MM.1S (cell line): ENCODE data around the gene FMO3.

Experiments used
- CTCF ChIP-seq: fragments of 300-600 bp; sonication (generic); IDR thresholded peaks from 2 replicates; pipeline ENCODE4 v1.5.1; 2016; ENCODE audit warnings: antibody characterized with exemption, low read length, mixed read lengths
- EZH2 ChIP-seq: fragments of 300-600 bp; sonication (generic); optimal IDR thresholded peaks from 2 replicates; pipeline ENCODE3; 2017; ENCODE audit warnings: low read depth, mild to moderate bottlenecking, antibody characterized with exemption, low read length, mixed read lengths
- EZH2phosphoT487 ChIP-seq: fragments of 300-600 bp; sonication (generic); IDR thresholded peaks from 2 replicates; pipeline ENCODE4 v1.6.1; 2018; ENCODE audit warnings: antibody characterized with exemption, low read length

- TF ChIP-seq EZH2 (no peak), CTCF (no peak), EZH2phosphoT487 (no peak)
These were observed 37.7 kb upstream of the FMO3 start for GRCh38 chr1:171052977-171053376.
